ENCODE data around the gene CHRDL2. TPM values are rescaled to one million over a fixed set of nuclear protein-coding genes. Genes with fewer than 3 reads are reported as not detected.
A peak's percentile ranks its signal among the peaks of the same experiment; 100 is the strongest.

CHRDL2 gene
- total and polyA plus RNA-seq, 5 donors from 2014 or later, result not detected

DNA sequence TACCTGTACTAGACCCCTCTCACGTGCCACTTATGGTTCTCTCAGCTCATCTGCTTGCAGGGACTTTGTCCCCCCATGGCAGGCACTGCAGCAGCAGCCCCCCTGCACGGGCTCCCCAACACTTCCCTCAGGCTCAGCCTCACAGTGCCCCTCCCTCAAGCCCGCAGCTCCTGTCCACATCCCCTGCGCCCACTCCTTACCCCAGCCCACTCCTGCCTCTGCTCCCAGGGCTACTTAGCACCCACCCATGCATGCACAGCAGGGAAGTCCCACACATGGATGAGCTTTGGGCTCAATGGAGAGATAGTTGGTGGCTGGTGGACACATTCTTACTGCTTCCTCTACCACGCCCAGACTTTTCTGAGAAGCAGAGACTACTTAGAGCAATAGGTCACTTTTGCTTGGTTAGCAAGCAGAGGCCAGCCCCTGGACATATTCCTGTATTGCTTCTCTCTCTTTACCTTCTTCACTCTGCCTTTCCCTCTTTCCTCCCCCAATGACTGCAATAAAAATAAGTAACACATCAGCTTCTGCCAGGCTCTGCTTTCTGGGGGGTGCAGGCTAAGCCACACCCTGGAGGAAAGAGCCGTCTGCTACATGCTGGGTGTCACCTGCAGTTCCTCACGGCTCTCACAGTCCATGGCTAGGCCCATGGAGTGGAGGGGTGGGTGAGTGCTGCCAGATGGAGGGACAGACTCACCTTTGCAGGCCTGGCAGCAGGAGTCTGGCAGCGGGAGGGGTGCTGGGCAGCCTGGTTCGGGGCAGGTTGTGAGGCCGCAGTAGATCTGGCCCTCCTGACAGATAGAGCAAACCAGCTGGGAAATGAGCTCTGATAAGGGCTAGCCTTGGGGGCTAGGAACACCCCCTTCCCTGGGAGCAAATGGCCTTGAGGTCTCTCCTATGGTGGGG lies 23.4 kb downstream of the CHRDL2 start:
- Mint-ChIP-seq H3K4me3 (no peak overlapping the region), H3K36me3 (no peaks in the 10 kb centered on the region), H3K27me3 (no peaks in the 10 kb centered on the region), H3K27ac (no peak overlapping the region), H3K4me1 (no peaks in the 10 kb centered on the region), H3K9me3 (no peaks in the 10 kb centered on the region)
- Histone ChIP-seq H3K27ac (ENCODE audit: insufficient read depth, low read length, poor library complexity, severe bottlenecking) (no peak overlapping the region), H3K36me3 (ENCODE audit: control insufficient read depth, insufficient read depth, low read length) (no peaks in the 10 kb centered on the region), H3K4me1 (ENCODE audit: control insufficient read depth, insufficient read depth, low read length, poor library complexity, severe bottlenecking) (no peaks in the 10 kb centered on the region), H3K4me3 (ENCODE audit: low read depth, low read length) (no peak overlapping the region), H3K9me3 (ENCODE audit: control insufficient read depth in 2 of 2, low read length in 2 of 2) (no peaks in the 10 kb centered on the region), H3K27me3 (ENCODE audit: control insufficient read depth, insufficient read depth, low read length) (no peaks in the 10 kb centered on the region)
- ATAC-seq (ENCODE audit: low read depth in 2 of 2) (no peak), DNase-seq (no peak)

DNA sequence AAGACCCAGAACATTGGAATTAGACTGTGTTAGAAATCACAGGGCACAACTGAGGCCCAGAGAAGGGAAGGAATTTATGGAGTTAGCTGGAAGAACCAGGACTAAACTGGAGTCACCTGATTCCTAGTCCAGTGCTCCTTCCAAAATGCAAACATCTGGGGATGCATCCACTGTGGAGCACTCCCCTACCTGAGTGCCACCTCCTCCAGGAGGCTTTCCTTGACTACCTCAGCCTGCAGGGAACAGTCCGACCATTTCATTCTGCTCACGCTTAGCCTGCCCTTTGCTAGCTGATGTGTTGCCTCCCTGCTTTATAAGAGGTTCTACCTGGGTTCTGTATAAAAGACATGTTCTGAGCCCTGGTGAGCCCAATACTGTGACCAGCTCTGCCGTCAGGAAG lies 24.0 kb downstream of the CHRDL2 start:
- H3K9me3 Mint-ChIP-seq, result no peaks in the 10 kb centered on the region
- Histone ChIP-seq H3K36me3 (ENCODE audit: control insufficient read depth, insufficient read depth, low read length) (no peaks in the 10 kb centered on the region), H3K27ac (ENCODE audit: insufficient read depth, low read length, poor library complexity, severe bottlenecking) (no peak overlapping the region), H3K4me3 (ENCODE audit: low read depth, low read length) (no peak overlapping the region), H3K4me1 (ENCODE audit: control insufficient read depth, insufficient read depth, low read length, poor library complexity, severe bottlenecking) (no peaks in the 10 kb centered on the region), H3K27me3 (ENCODE audit: control insufficient read depth, insufficient read depth, low read length) (no peaks in the 10 kb centered on the region), H3K9me3 (ENCODE audit: control insufficient read depth in 2 of 2, low read length in 2 of 2) (no peaks in the 10 kb centered on the region)
- H3K4me3 Mint-ChIP-seq, result no peak overlapping the region
- ATAC-seq (ENCODE audit: low read depth in 2 of 2), result no peak
- H3K27me3 Mint-ChIP-seq, result peaks cover 3% of the 10 kb centered on the region
- no peak overlapping the region for H3K27ac Mint-ChIP-seq
- no peak for DNase-seq
- peaks cover 0 to 3% (median under 1%) of the 10 kb centered on the region in 4 donors for H3K4me1 Mint-ChIP-seq
- no peaks in the 10 kb centered on the region for H3K36me3 Mint-ChIP-seq

DNA sequence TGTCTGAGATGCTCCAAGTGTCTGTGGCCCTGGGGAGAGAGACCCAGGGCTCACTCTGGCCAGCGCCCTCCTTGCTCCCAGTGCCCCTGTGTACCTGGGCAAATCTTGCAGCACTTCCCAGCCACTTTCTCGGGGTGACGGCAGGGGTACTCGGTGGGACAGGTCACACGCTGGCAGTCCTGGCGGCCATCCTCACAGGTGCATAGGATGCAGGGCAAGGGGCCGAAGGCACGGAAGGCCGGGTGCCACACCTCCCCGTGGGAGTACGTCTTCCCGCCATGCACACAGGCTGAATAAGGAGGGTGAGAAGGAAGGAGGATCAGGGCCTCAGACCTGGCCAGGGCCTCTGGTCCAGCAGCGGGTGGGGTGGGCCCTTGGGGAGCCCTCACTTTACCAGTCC lies 28.0 kb downstream of the CHRDL2 start:
- Mint-ChIP-seq H3K9me3 (no peaks in the 10 kb centered on the region), H3K27me3 (peaks cover 4% of the 10 kb centered on the region), H3K4me3 (no peak overlapping the region), H3K4me1 (peaks cover 0 to 3% (median 1%) of the 10 kb centered on the region in 4 donors), H3K27ac (no peak overlapping the region), H3K36me3 (no peaks in the 10 kb centered on the region)
- DNase-seq (no peak), ATAC-seq (ENCODE audit: low read depth in 2 of 2) (no peak)
- no peak overlapping the region for H3K4me3 ChIP-seq (ENCODE audit: low read depth, low read length)
- H3K4me1 ChIP-seq (ENCODE audit: control insufficient read depth, insufficient read depth, low read length, poor library complexity, severe bottlenecking), result no peaks in the 10 kb centered on the region
- H3K27me3 ChIP-seq (ENCODE audit: control insufficient read depth, insufficient read depth, low read length), result no peaks in the 10 kb centered on the region
- no peak overlapping the region for H3K27ac ChIP-seq (ENCODE audit: insufficient read depth, low read length, poor library complexity, severe bottlenecking)
- H3K36me3 ChIP-seq (ENCODE audit: control insufficient read depth, insufficient read depth, low read length), result no peaks in the 10 kb centered on the region
- H3K9me3 ChIP-seq (ENCODE audit: control insufficient read depth in 2 of 2, low read length in 2 of 2), result no peaks in the 10 kb centered on the region

DNA sequence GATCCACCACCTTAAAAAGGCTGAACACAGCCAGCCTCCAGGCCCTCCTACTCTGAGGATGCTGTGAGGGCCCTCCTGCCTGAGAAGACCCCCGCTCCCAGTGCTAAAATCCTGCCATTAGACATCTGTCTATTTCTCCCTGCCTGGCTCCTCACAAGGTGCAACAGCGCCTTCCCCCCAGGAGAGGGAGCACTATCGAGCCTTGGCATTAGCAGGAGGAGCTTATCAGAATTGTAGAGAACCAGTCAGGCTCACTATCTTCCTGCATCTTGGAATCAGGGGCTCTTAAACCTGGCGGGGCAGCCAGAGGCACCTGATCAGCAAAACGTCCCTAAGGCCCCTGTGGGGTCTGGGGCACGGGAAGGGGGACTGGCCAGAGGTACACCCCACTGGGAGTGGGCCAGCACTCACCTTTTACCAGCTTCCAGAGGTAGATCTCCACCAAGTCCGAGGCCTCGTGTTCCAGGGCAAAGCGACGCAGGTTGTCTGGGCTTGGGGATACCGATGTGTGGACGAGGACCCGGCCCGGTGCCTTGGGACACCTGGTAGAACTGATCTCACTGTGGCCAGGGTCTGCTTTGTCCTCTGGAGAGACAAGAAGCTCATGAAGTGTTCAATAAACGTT lies 28.7 kb downstream of the CHRDL2 start:
- no peaks in the 10 kb centered on the region for H3K9me3 Mint-ChIP-seq
- peak; percentile 29 to 58 (median 53) for DNase-seq
- H3K4me3 ChIP-seq (ENCODE audit: low read depth, low read length), result no peak overlapping the region
- no peak overlapping the region for H3K4me3 Mint-ChIP-seq
- H3K36me3 Mint-ChIP-seq, result no peaks in the 10 kb centered on the region
- H3K27ac Mint-ChIP-seq, result no peak overlapping the region
- ATAC-seq (ENCODE audit: low read depth in 2 of 2), result peak; percentile 57 to 61
- H3K27me3 Mint-ChIP-seq, result peaks cover 4% of the 10 kb centered on the region
- H3K36me3 ChIP-seq (ENCODE audit: control insufficient read depth, insufficient read depth, low read length), result no peaks in the 10 kb centered on the region
- no peaks in the 10 kb centered on the region for H3K27me3 ChIP-seq (ENCODE audit: control insufficient read depth, insufficient read depth, low read length)
- H3K9me3 ChIP-seq (ENCODE audit: control insufficient read depth in 2 of 2, low read length in 2 of 2), result no peaks in the 10 kb centered on the region
- H3K4me1 ChIP-seq (ENCODE audit: control insufficient read depth, insufficient read depth, low read length, poor library complexity, severe bottlenecking), result no peaks in the 10 kb centered on the region
- no peak overlapping the region for H3K27ac ChIP-seq (ENCODE audit: insufficient read depth, low read length, poor library complexity, severe bottlenecking)
- H3K4me1 Mint-ChIP-seq, result peaks cover 0 to 3% (median 1%) of the 10 kb centered on the region in 4 donors

DNA sequence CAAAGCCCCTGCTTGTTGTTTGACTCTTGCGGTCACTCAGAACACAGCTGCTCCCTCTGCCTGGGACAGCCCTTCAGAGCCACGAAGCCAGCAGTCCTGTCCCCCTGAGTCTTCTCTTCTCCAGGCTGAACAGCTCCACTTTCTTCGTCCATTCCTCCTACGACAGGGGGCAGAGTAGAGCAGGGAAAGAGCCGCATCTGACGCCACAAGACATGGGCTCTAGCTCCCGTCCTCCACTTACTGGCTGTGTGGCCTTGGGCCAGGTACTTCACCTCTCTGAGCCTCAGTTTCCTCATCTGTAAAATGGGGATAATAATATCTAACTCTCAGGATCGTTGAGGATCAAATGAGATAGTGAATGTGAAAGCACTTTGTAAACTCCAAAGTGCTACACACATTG lies 29.9 kb downstream of the CHRDL2 start:
- H3K27ac ChIP-seq (ENCODE audit: insufficient read depth, low read length, poor library complexity, severe bottlenecking), result no peak overlapping the region
- no peaks in the 10 kb centered on the region for H3K4me1 ChIP-seq (ENCODE audit: control insufficient read depth, insufficient read depth, low read length, poor library complexity, severe bottlenecking)
- Mint-ChIP-seq H3K36me3 (no peaks in the 10 kb centered on the region), H3K9me3 (no peaks in the 10 kb centered on the region), H3K27ac (no peak overlapping the region), H3K4me1 (peaks cover 0 to 3% (median 1%) of the 10 kb centered on the region in 4 donors), H3K27me3 (peaks cover 4% of the 10 kb centered on the region), H3K4me3 (no peak overlapping the region)
- no peak for ATAC-seq (ENCODE audit: low read depth in 2 of 2)
- no peaks in the 10 kb centered on the region for H3K9me3 ChIP-seq (ENCODE audit: control insufficient read depth in 2 of 2, low read length in 2 of 2)
- H3K4me3 ChIP-seq (ENCODE audit: low read depth, low read length), result no peak overlapping the region
- H3K27me3 ChIP-seq (ENCODE audit: control insufficient read depth, insufficient read depth, low read length), result no peaks in the 10 kb centered on the region
- DNase-seq, result no peak
- H3K36me3 ChIP-seq (ENCODE audit: control insufficient read depth, insufficient read depth, low read length), result no peaks in the 10 kb centered on the region

DNA sequence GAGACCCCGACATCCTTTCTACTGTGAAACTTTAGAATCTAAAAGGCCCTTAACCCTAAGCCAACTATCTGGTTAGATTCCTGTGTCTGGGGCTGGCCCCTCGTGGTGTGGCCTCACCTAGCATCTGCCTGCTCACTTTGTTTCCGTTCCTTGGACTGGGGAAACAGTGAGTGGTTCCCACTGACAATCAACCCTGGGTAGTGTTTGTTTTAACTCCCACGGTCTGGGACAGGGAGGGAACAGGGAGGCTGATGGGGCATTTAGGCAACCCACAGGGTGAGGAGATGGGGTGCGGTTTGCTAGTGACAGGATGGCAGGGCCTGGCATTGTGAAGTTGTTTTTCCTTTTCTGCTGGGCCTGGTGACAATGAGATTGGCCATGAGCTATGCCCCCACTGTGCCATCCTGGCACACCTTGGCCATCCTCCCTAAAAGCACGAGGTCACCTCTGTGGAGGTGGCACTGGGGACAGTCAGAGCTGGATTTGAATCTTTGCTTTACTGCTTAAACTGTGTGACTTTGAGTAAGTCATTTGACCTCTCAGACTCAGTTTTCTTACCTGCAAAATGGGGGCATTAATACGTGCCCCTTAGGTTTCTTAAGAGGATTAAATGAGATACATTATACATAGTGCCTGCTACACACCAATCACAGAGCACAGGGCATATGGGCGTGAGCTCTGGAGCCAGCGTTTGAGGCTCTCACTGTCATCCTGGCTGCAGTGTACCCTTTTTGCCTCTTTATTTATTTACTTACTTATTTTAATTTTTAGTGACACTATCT lies 31.4 kb downstream of the CHRDL2 start:
- no peak overlapping the region for H3K27ac Mint-ChIP-seq
- no peak overlapping the region for H3K4me3 ChIP-seq (ENCODE audit: low read depth, low read length)
- no peaks in the 10 kb centered on the region for H3K27me3 ChIP-seq (ENCODE audit: control insufficient read depth, insufficient read depth, low read length)
- ATAC-seq (ENCODE audit: low read depth in 2 of 2), result no peak
- H3K9me3 Mint-ChIP-seq, result no peaks in the 10 kb centered on the region
- H3K4me3 Mint-ChIP-seq, result no peak overlapping the region
- peaks cover 4% of the 10 kb centered on the region for H3K27me3 Mint-ChIP-seq
- DNase-seq, result no peak
- peaks cover 0 to 3% (median 1%) of the 10 kb centered on the region in 4 donors for H3K4me1 Mint-ChIP-seq
- H3K27ac ChIP-seq (ENCODE audit: insufficient read depth, low read length, poor library complexity, severe bottlenecking), result no peak overlapping the region
- no peaks in the 10 kb centered on the region for H3K36me3 Mint-ChIP-seq
- H3K9me3 ChIP-seq (ENCODE audit: control insufficient read depth in 2 of 2, low read length in 2 of 2), result no peaks in the 10 kb centered on the region
- no peaks in the 10 kb centered on the region for H3K36me3 ChIP-seq (ENCODE audit: control insufficient read depth, insufficient read depth, low read length)
- no peaks in the 10 kb centered on the region for H3K4me1 ChIP-seq (ENCODE audit: control insufficient read depth, insufficient read depth, low read length, poor library complexity, severe bottlenecking)

DNA sequence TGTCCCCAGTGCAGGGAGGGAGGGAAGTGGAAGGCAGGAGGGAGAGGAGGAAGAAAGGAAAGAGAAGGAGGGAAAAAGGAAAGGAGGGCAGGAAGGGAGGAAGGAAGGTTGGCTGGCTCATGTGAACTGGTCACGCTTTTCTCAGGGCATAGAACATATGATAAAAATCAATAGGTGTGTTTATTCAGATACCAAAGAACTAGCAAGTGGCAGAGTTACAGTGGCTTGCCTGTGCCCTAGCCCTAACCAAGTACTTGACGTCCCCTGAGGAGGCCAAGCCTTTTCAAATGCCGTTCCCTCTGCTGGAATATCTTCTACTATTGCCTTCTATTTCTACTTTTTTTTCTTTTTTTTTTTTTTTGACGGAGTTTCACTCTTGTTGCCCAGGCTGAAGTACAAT lies 33.5 kb downstream of the CHRDL2 start:
- ATAC-seq (ENCODE audit: low read depth in 2 of 2) (no peak), DNase-seq (no peak)
- no peak overlapping the region for H3K4me3 ChIP-seq (ENCODE audit: low read depth, low read length)
- Mint-ChIP-seq H3K4me3 (no peak overlapping the region), H3K36me3 (no peaks in the 10 kb centered on the region), H3K4me1 (peaks cover 0 to 3% (median 1%) of the 10 kb centered on the region in 4 donors), H3K27me3 (peaks cover 4% of the 10 kb centered on the region), H3K9me3 (no peaks in the 10 kb centered on the region), H3K27ac (no peak overlapping the region)
- no peaks in the 10 kb centered on the region for H3K27me3 ChIP-seq (ENCODE audit: control insufficient read depth, insufficient read depth, low read length)
- H3K36me3 ChIP-seq (ENCODE audit: control insufficient read depth, insufficient read depth, low read length), result no peaks in the 10 kb centered on the region
- no peaks in the 10 kb centered on the region for H3K9me3 ChIP-seq (ENCODE audit: control insufficient read depth in 2 of 2, low read length in 2 of 2)
- no peak overlapping the region for H3K27ac ChIP-seq (ENCODE audit: insufficient read depth, low read length, poor library complexity, severe bottlenecking)
- no peaks in the 10 kb centered on the region for H3K4me1 ChIP-seq (ENCODE audit: control insufficient read depth, insufficient read depth, low read length, poor library complexity, severe bottlenecking)
